Measurements from ENCODE around the gene PLEKHG5. TPM values are rescaled to one million over a fixed set of nuclear protein-coding genes. Genes with fewer than 3 reads are reported as not detected.
"Not testable (repeated sequence)": the region's sequence is repeated elsewhere in the genome, so short reads cannot be mapped to it uniquely, and the experiment has no call there.

Gene PLEKHG5
- total and polyA plus RNA-seq, 3 experiments from 2014 or later = 1.0 to 2.6 (median 2.2) TPM

- no peaks in the 10 kb centered on the region for H3K36me3 Mint-ChIP-seq
Measured at GRCh38 chr1:6435129-6435528, 56.3 kb downstream of the PLEKHG5 start.

DNA sequence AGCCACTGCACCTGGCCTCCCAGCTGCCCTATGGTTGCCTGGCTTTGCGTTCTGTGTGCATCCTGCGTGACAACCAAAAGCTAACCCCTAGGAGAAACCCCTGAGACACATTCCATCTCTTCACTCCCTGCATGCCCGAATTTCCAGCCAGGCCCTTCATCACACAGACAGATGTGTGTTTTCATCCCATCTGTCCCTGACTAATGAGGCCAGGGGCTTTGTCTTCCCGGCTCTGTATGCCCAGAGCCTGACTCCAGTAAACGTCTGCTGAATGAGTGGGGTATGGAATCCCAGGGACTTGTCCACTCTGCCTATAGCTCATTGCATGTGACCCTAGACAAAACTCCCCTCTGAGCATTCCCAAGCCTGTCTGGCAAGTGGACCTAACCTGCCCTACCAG, 57.3 kb downstream of the PLEKHG5 start:
- Histone ChIP-seq H3K27ac (ENCODE audit: low read depth, low read length) (no peak overlapping the region), H3K4me3 (ENCODE audit: low read length) (no peak overlapping the region), H3K4me1 (ENCODE audit: insufficient read depth, low read length) (no peaks in the 10 kb centered on the region), H3K9me3 (ENCODE audit: low read length) (no peaks in the 10 kb centered on the region), H3K27me3 (ENCODE audit: insufficient read depth, low read length, poor library complexity, severe bottlenecking) (peaks cover 5% of the 10 kb centered on the region), H3K36me3 (ENCODE audit: insufficient read depth, low read length) (no peaks in the 10 kb centered on the region)
- Mint-ChIP-seq H3K4me1 (peaks cover 3 to 5% (median 4%) of the 10 kb centered on the region in 3 donors), H3K4me3 (no peak overlapping the region), H3K9me3 (no peaks in the 10 kb centered on the region), H3K27me3 (peaks cover 9 to 26% of the 10 kb centered on the region in 2 donors), H3K27ac (no peak overlapping the region), H3K36me3 (no peaks in the 10 kb centered on the region)
- no peak for DNase-seq
- CTCF ChIA-PET = interaction anchor here (0.7 to 10.6 kb wide), 3 partner anchors 13 to 223 kb away, joined by 3 to 92 read pairs (median 3); partner anchors contain the start of gene HES2
- POLR2A ChIA-PET = no interaction called here

More at GRCh38 chr1:6435129-6435528, 56.3 kb downstream of the PLEKHG5 start:
- peaks cover 15 to 28% of the 10 kb centered on the region in 2 donors for H3K27me3 Mint-ChIP-seq
- ChIA-PET CTCF (interaction anchor here (10.6 kb wide), 1 partner anchor 14 kb away, joined by 92 read pairs; the partner anchor contains the start of gene HES2), POLR2A (no interaction called here)
- Histone ChIP-seq H3K27ac (ENCODE audit: low read depth, low read length) (no peak overlapping the region), H3K36me3 (ENCODE audit: insufficient read depth, low read length) (no peaks in the 10 kb centered on the region), H3K4me3 (ENCODE audit: low read length) (no peak overlapping the region), H3K9me3 (ENCODE audit: low read length) (no peaks in the 10 kb centered on the region), H3K4me1 (ENCODE audit: insufficient read depth, low read length) (no peaks in the 10 kb centered on the region), H3K27me3 (ENCODE audit: insufficient read depth, low read length, poor library complexity, severe bottlenecking) (peaks cover 5% of the 10 kb centered on the region)
- peaks cover 7 to 10% (median 10%) of the 10 kb centered on the region in 3 donors for H3K4me1 Mint-ChIP-seq
- H3K4me3 Mint-ChIP-seq = no peak overlapping the region
- H3K9me3 Mint-ChIP-seq = no peaks in the 10 kb centered on the region
- DNase-seq = no peak
- no peak overlapping the region for H3K27ac Mint-ChIP-seq

GRCh38 chr1:6431645-6432579, 59.6 kb downstream of the PLEKHG5 start:
- not testable (repeated sequence) for H3K27me3 ChIP-seq (ENCODE audit: insufficient read depth, low read length, poor library complexity, severe bottlenecking); H3K27ac ChIP-seq (ENCODE audit: low read depth, low read length); H3K4me3 Mint-ChIP-seq; H3K9me3 Mint-ChIP-seq; H3K36me3 ChIP-seq (ENCODE audit: insufficient read depth, low read length); H3K4me1 ChIP-seq (ENCODE audit: insufficient read depth, low read length); H3K4me1 Mint-ChIP-seq; H3K36me3 Mint-ChIP-seq; DNase-seq; H3K27ac Mint-ChIP-seq; H3K4me3 ChIP-seq (ENCODE audit: low read length); H3K9me3 ChIP-seq (ENCODE audit: low read length)
- POLR2A ChIA-PET = interaction anchor here (0.6 kb wide), 1 partner anchor 32 kb away, joined by 3 read pairs; no protein-coding TSS in a partner anchor
- peaks cover 3 to 21% of the 10 kb centered on the region in 2 donors for H3K27me3 Mint-ChIP-seq
- CTCF ChIA-PET = interaction anchor here (0.9 to 1.2 kb wide), 3 partner anchors 9 to 12 kb away, joined by 3 to 5 read pairs (median 4); partner anchors contain the start of gene HES2

- H3K36me3 Mint-ChIP-seq; H3K27ac Mint-ChIP-seq; H3K36me3 ChIP-seq (ENCODE audit: insufficient read depth, low read length); DNase-seq; H3K4me3 Mint-ChIP-seq; H3K9me3 ChIP-seq (ENCODE audit: low read length); H3K27ac ChIP-seq (ENCODE audit: low read depth, low read length); H3K4me3 ChIP-seq (ENCODE audit: low read length); H3K4me1 ChIP-seq (ENCODE audit: insufficient read depth, low read length); POLR2A ChIA-PET; H3K9me3 Mint-ChIP-seq; H3K4me1 Mint-ChIP-seq; H3K27me3 ChIP-seq (ENCODE audit: insufficient read depth, low read length, poor library complexity, severe bottlenecking): not testable (repeated sequence)
- CTCF ChIA-PET = interaction anchor here (1.2 to 1.4 kb wide), 2 partner anchors 9 to 59 kb away, joined by 3 read pairs; no protein-coding TSS in a partner anchor
- peaks cover 3 to 27% of the 10 kb centered on the region in 2 donors for H3K27me3 Mint-ChIP-seq
Measured at GRCh38 chr1:6429660-6430411, 61.6 kb downstream of the PLEKHG5 start.

DNA sequence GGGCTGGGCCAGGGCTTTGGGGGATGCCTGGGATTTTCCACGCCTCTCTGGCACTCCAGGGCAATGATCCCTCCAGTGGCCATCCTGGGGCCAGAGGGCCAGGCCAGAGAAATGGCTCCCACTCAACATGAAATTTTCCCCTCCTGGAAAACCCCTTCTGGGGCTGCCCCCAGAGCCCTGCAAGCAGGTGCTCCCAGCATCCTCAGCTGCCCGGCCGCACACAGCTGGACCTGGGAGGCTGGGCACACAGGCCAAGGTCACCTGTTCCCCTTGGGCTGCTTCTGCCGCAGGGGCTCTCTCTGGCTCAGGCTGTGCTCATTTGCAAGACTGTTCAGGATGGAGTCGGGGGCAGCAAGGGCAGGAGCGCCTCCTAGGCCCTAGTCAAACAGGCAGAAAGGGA, 63.0 kb downstream of the PLEKHG5 start:
- H3K27ac ChIP-seq (ENCODE audit: low read depth, low read length); H3K4me1 ChIP-seq (ENCODE audit: insufficient read depth, low read length); DNase-seq; POLR2A ChIA-PET; H3K9me3 ChIP-seq (ENCODE audit: low read length); H3K36me3 Mint-ChIP-seq; H3K4me3 ChIP-seq (ENCODE audit: low read length); CTCF ChIA-PET; H3K27ac Mint-ChIP-seq; H3K36me3 ChIP-seq (ENCODE audit: insufficient read depth, low read length); H3K4me3 Mint-ChIP-seq; H3K9me3 Mint-ChIP-seq: not testable (repeated sequence)
- Mint-ChIP-seq H3K4me1 (peaks cover 6 to 10% (median 10%) of the 10 kb centered on the region in 3 donors), H3K27me3 (peaks cover 13 to 28% of the 10 kb centered on the region in 2 donors)
- peaks cover 19% of the 10 kb centered on the region for H3K27me3 ChIP-seq (ENCODE audit: insufficient read depth, low read length, poor library complexity, severe bottlenecking)

DNA sequence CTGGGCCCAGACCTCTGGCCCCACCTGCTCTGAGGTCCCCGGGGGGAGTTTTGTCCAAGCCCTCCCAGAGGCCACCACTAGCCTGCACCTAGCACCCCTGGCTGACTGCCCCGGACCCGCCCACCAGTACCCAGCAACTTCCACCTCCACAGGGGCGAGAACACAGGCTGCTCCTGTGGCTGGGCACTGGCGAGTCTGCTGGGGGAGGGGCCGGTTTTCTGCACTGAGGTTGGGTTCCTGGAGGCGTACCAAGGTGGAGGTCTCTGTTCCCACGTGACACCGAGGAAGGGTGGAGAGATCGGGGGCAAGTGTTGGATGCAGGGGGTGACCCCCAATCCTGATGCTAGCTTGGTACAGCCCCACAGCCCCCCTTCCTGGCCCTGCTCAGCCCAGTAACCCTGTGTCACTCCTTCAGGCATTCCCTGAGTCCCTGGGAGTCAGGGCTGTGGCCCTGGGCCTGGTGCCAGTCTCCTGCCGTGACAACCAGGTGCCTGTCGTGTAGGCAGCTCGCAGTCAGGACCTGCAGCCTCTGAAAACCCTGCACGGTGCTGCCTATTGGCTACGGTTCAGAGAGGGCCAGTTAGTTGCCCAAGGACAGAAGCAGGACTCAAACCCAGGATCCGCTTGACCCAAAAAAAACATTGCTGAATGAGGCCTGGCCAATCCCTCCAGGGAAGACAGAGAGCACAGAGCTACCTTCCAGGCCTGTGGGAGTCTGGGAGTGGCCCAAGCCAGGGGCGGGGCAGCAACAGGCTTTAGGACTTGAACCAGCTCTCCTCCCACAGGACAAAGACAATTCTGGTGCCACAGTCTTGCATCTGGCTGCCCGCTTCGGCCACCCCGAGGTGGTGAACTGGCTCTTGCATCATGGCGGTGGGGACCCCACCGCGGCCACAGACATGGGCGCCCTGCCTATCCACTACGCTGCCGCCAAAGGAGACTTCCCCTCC, 63.8 kb downstream of the PLEKHG5 start:
- peaks cover 26% of the 10 kb centered on the region for H3K27me3 ChIP-seq (ENCODE audit: insufficient read depth, low read length, poor library complexity, severe bottlenecking)
- CTCF ChIA-PET = no interaction called here

GRCh38 chr1:6426972-6427350, 64.5 kb downstream of the PLEKHG5 start:
- no peak overlapping the region for H3K4me3 ChIP-seq (ENCODE audit: low read length)
- no peak overlapping the region for H3K4me3 Mint-ChIP-seq
- H3K4me1 Mint-ChIP-seq = peaks cover 6 to 13% (median 12%) of the 10 kb centered on the region in 3 donors
- POLR2A ChIA-PET = no interaction called here
- no peak for DNase-seq
- H3K27ac Mint-ChIP-seq = no peak overlapping the region
- peaks cover 12% of the 10 kb centered on the region for H3K4me1 ChIP-seq (ENCODE audit: insufficient read depth, low read length)
- no peak overlapping the region for H3K27ac ChIP-seq (ENCODE audit: low read depth, low read length)
- CTCF ChIA-PET = no interaction called here
- peaks cover 23 to 35% of the 10 kb centered on the region in 2 donors for H3K27me3 Mint-ChIP-seq
- peaks cover 28% of the 10 kb centered on the region for H3K27me3 ChIP-seq (ENCODE audit: insufficient read depth, low read length, poor library complexity, severe bottlenecking)
- no peaks in the 10 kb centered on the region for H3K9me3 ChIP-seq (ENCODE audit: low read length)
- no peaks in the 10 kb centered on the region for H3K9me3 Mint-ChIP-seq
- H3K36me3 ChIP-seq (ENCODE audit: insufficient read depth, low read length) = no peaks in the 10 kb centered on the region
- no peaks in the 10 kb centered on the region for H3K36me3 Mint-ChIP-seq

More for the DNA sequence above, 63.8 kb downstream of the PLEKHG5 start:
- no peak overlapping the region for H3K4me3 Mint-ChIP-seq
- H3K36me3 Mint-ChIP-seq = no peaks in the 10 kb centered on the region
- H3K27ac ChIP-seq (ENCODE audit: low read depth, low read length) = no peak overlapping the region
- no peaks in the 10 kb centered on the region for H3K9me3 ChIP-seq (ENCODE audit: low read length)
- peaks cover 12% of the 10 kb centered on the region for H3K4me1 ChIP-seq (ENCODE audit: insufficient read depth, low read length)
- no peaks in the 10 kb centered on the region for H3K9me3 Mint-ChIP-seq
- H3K36me3 ChIP-seq (ENCODE audit: insufficient read depth, low read length) = no peaks in the 10 kb centered on the region
- peaks cover 16 to 32% of the 10 kb centered on the region in 2 donors for H3K27me3 Mint-ChIP-seq
- DNase-seq = no peak
- H3K4me1 Mint-ChIP-seq = peaks cover 6 to 13% (median 12%) of the 10 kb centered on the region in 3 donors
- no peak overlapping the region for H3K4me3 ChIP-seq (ENCODE audit: low read length)
- POLR2A ChIA-PET = no interaction called here
- H3K27ac Mint-ChIP-seq = no peak overlapping the region

Data from CD8-positive, alpha-beta memory T cell (primary cell).